HG03095 (cell line): Measurements from ENCODE around the gene ROPN1L.
A peak's percentile ranks its signal among the peaks of the same experiment; 100 is the strongest.

ENCODE experiments used
- ATAC-seq: cut with Tn5 transposase; IDR thresholded peaks from one replicate; pipeline ENCODE4 v1.9.1; 2021; ENCODE audit warnings: moderate library complexity; ENCODE audit not compliant: unreplicated experiment

ROPN1L gene

GRCh38 chr5:10427201-10427600 is 14.5 kb upstream of the ROPN1L start:
- ATAC-seq = no peak

DNA sequence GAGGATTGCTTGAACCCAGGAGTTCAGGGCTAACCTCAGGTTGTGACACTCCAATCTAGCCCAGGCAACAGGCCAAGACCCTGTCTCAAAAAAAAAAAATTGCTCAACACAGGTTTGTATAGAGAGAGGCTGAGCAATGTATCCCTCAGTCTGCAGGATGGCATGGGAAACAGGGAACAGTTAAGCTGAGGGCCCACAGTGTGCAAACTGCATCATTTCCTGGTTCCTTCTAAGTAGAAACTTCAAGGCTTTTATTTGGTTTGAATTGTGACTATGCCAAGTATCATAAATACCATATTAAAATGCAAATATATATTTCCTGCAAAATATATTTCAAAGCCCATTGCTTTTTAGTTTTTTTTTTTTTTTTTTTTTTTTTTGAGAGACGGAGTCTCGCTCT is 13.7 kb upstream of the ROPN1L start:
- ATAC-seq = no peak

- no peak for ATAC-seq
Measured at GRCh38 chr5:10431415-10431814, 10.3 kb upstream of the ROPN1L start.

DNA sequence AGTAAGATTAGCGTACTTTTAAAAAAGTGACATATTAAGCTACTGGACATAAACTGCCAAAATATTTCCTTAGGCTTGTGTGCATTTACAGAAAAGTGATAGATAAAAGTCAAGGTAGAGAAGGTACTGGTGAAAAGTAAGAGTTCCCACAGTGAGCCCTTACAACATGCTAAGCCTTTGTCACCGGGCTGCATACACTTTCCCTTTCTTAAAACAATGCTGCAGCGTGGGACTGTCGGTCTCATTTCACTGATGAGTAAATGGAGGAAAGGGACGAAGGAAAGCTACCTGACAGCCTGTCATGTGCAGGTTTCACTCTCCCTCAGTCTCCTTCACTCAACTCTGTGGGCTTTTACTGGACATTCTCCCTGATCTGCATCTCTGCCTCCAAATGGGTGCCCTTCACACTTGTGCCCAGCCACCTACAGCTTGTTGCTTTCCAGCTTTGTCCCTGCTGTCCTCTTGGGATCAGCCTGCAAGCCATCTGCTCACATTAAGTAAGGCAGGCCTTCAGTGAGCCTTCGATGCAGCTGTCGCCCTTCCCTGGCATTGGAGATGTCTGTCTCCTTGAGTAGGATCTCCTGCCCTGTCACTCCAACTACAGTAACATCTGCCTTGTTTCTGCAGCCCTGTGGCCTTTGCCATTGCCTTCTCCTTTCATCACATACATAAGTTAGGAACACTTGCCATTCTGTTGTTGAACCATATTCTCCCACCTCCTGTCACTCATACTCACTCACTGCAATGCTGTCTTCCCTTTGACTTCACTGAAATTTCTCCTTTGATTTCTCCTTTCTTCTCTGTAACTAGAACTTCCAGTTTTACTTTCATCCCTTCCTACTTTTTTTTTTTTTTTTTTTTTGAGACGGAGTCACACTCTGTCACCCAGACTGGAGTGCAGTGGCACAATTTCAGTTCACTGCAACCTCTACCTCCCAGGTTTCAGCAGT is 9.3 kb upstream of the ROPN1L start:
- ATAC-seq = no peak

DNA sequence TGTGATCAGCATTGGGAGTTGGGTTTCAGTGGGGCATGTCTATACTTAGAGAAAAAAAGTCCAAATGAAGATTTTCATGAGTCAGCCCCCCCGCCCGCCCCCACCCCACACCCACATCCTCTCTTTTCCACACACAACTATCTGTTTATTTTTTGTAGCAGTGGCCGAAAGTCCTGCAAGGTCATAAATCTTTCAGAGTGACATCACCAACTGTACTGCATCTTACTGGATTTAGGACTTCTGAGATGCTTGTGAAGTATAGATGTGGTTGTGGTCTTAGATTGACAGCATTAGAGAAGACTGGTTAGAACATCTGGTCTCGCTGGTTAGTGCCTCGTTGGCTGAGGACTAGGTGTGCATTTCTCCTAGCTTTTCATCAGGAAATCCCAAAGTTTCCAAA is 7.3 kb upstream of the ROPN1L start:
- no peak for ATAC-seq

- ATAC-seq = no peak
Measured at GRCh38 chr5:10438301-10438700, 3.4 kb upstream of the ROPN1L start.

GRCh38 chr5:10439692-10440091 is 2.0 kb upstream of the ROPN1L start:
- no peak for ATAC-seq

- no peak for ATAC-seq
Measured at GRCh38 chr5:10440367-10440990, 1.2 kb upstream of the ROPN1L start.

- peak; percentile 42 for ATAC-seq
Measured at GRCh38 chr5:10441992-10442435, 335 bp downstream of the ROPN1L start.

- no peak for ATAC-seq
Measured at GRCh38 chr5:10442576-10442975, 897 bp downstream of the ROPN1L start.

GRCh38 chr5:10445352-10445751 is 3.7 kb downstream of the ROPN1L start:
- ATAC-seq = no peak

GRCh38 chr5:10446490-10446889 is 4.8 kb downstream of the ROPN1L start:
- no peak for ATAC-seq

- ATAC-seq = no peak
Measured at GRCh38 chr5:10447041-10447440, 5.4 kb downstream of the ROPN1L start.

GRCh38 chr5:10448754-10449360 is 7.2 kb downstream of the ROPN1L start:
- no peak for ATAC-seq

- no peak for ATAC-seq
Measured at GRCh38 chr5:10451137-10451824, 9.6 kb downstream of the ROPN1L start.

DNA sequence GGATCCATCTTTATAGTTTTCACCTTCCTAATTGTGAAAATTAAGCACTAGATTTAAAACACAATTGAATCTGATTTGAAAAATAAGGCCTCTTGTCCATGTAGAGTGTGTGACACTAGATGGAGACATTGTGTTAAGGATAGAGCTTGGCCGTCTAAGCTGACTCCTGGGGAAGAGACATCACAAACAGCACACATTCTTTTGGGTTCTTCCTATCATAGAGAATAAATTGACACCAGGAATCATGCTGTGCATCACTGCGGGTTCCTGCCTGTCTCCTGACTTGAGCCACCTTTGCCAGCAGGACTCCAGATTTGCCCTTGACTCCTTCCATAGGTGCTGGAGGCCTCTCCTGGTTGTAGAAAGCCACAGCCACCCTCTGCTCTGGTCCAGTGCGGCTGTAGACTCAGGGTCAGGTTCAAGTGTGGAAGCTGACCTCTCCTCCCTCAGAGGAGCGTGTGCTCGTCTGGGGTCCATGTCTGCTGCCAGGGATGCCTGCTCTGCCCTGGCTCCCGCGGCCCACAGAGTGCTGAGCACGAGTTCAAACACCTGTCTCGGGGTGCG is 11.2 kb downstream of the ROPN1L start:
- ATAC-seq = peak; percentile 87

DNA sequence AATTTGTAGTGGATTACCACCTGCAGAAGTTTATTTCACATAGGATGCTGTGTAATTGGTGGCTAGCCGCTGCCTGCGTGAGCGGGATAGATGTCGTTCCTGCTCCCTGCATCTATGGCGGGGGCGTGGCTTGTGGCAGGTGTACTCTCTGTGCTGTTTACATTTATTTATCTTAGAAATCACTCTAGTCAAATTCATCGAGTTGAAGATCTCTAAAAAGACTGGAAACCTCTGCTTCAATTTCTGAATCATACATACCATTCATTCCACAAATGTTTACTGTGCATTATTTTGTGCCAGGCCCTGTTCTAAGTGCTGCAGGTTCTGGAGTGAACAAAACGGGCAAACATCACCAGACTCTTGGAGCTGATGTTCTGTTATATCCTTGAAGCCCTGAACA is 11.9 kb downstream of the ROPN1L start:
- no peak for ATAC-seq

GRCh38 chr5:10454591-10455276 is 13.1 kb downstream of the ROPN1L start:
- ATAC-seq = no peak

GRCh38 chr5:10455277-10455670 is 13.6 kb downstream of the ROPN1L start:
- no peak for ATAC-seq
